ENCODE data around the gene ANKRD55. TPM values are rescaled to one million over a fixed set of nuclear protein-coding genes. Genes with fewer than 3 reads are reported as not detected.
A peak's percentile ranks its signal among the peaks of the same experiment; 100 is the strongest.
"Not testable (repeated sequence)": the region's sequence is repeated elsewhere in the genome, so short reads cannot be mapped to it uniquely, and the experiment has no call there.

Gene ANKRD55
- polyA plus RNA-seq, 4 donors = 0.75 to 1.7 (median 1.3) TPM

GRCh38 chr5:56255502-56255901, 22.4 kb upstream of the ANKRD55 start:
- DNase-seq (ENCODE audit: low read depth in 4 of 4, low spot score in 2 of 4) = no peak

- DNase-seq (ENCODE audit: low read depth in 4 of 4, low spot score in 2 of 4) = no peak
Observed at GRCh38 chr5:56253924-56254323, 20.8 kb upstream of the ANKRD55 start.

- DNase-seq (ENCODE audit: low read depth in 4 of 4, low spot score in 2 of 4) = no peak
Observed at GRCh38 chr5:56253126-56253525, 20.0 kb upstream of the ANKRD55 start.

GRCh38 chr5:56251918-56252553, 18.9 kb upstream of the ANKRD55 start:
- DNase-seq (ENCODE audit: low read depth in 4 of 4, low spot score in 2 of 4) = no peak

GRCh38 chr5:56251440-56251839, 18.3 kb upstream of the ANKRD55 start:
- no peak for DNase-seq (ENCODE audit: low read depth in 4 of 4, low spot score in 2 of 4)

GRCh38 chr5:56250011-56250410, 16.9 kb upstream of the ANKRD55 start:
- DNase-seq (ENCODE audit: low read depth in 4 of 4, low spot score in 2 of 4) = no peak

- DNase-seq (ENCODE audit: low read depth in 4 of 4, low spot score in 2 of 4) = not testable (repeated sequence)
Observed at GRCh38 chr5:56249085-56249484, 16.0 kb upstream of the ANKRD55 start.

GRCh38 chr5:56247592-56247991, 14.5 kb upstream of the ANKRD55 start:
- DNase-seq (ENCODE audit: low read depth in 4 of 4, low spot score in 2 of 4) = no peak

- DNase-seq (ENCODE audit: low read depth in 4 of 4, low spot score in 2 of 4) = no peak
Observed at GRCh38 chr5:56246769-56247168, 13.6 kb upstream of the ANKRD55 start.

GRCh38 chr5:56245481-56245880, 12.4 kb upstream of the ANKRD55 start:
- no peak for DNase-seq (ENCODE audit: low read depth in 4 of 4, low spot score in 2 of 4)

- no peak for DNase-seq (ENCODE audit: low read depth in 4 of 4, low spot score in 2 of 4)
Observed at GRCh38 chr5:56244627-56245026, 11.5 kb upstream of the ANKRD55 start.

- not testable (repeated sequence) for DNase-seq (ENCODE audit: low read depth in 4 of 4, low spot score in 2 of 4)
Observed at GRCh38 chr5:56242271-56242670, 9.1 kb upstream of the ANKRD55 start.

GRCh38 chr5:56232538-56232937, 592 bp downstream of the ANKRD55 start:
- DNase-seq (ENCODE audit: low read depth in 4 of 4, low spot score in 2 of 4) = no peak

- no peak for DNase-seq (ENCODE audit: low read depth in 4 of 4, low spot score in 2 of 4)
Observed at GRCh38 chr5:56230576-56230975, 2.6 kb downstream of the ANKRD55 start.

GRCh38 chr5:56229111-56229510, 4.0 kb downstream of the ANKRD55 start:
- DNase-seq (ENCODE audit: low read depth in 4 of 4, low spot score in 2 of 4) = peak in 3 of 4 donors; percentile 51 to 70 (median 62)

GRCh38 chr5:56228631-56229030, 4.5 kb downstream of the ANKRD55 start:
- DNase-seq (ENCODE audit: low read depth in 4 of 4, low spot score in 2 of 4) = no peak

- DNase-seq (ENCODE audit: low read depth in 4 of 4, low spot score in 2 of 4) = no peak
Observed at GRCh38 chr5:56227691-56228090, 5.4 kb downstream of the ANKRD55 start.

- not testable (repeated sequence) for DNase-seq (ENCODE audit: low read depth in 4 of 4, low spot score in 2 of 4)
Observed at GRCh38 chr5:56223298-56223697, 9.8 kb downstream of the ANKRD55 start.

- not testable (repeated sequence) for DNase-seq (ENCODE audit: low read depth in 4 of 4, low spot score in 2 of 4)
Observed at GRCh38 chr5:56221601-56222000, 11.5 kb downstream of the ANKRD55 start.

GRCh38 chr5:56215019-56215830, 17.9 kb downstream of the ANKRD55 start:
- DNase-seq (ENCODE audit: low read depth in 4 of 4, low spot score in 2 of 4) = no peak

- DNase-seq (ENCODE audit: low read depth in 4 of 4, low spot score in 2 of 4) = not testable (repeated sequence)
Observed at GRCh38 chr5:56213886-56214535, 19.1 kb downstream of the ANKRD55 start.
